Measurements from ENCODE around the gene PFDN2.

DNA sequence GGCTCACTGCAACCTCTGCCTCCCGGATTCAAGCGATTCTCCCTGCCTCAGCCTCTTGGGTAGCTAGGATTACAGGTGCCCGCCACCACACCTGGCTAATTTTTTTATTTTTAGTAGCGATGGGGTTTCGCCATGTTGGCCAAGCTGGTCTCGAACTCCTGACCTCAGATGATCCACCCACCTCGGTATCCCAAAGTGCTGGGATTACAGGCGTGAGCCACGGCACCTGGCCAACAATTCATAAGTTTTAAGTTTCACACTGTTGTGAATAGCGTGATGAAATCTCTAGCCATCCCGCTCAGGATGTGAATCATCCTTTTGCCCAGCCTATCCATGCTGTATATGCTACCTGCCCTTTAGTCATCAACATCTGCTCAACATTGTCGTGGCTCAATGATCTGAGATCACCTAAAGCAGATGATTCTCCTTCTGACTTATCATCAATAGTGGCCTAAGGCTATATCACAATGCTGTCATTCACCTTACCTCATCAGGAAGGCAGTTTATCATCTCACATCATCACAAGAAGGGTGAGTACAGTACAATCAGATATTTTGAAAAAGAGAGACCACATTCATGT lies 2.6 kb downstream of the PFDN2 start:
- TF ChIP-seq EZH2 (optimal IDR thresholded peaks at IDR 0.05; ENCODE audit: low read depth, low read length) (no peak), EZH2phosphoT487 (IDR thresholded peaks at IDR 0.05; ENCODE audit: low read length) (no peak)
- TF ChIP-seq, protein P1, sequence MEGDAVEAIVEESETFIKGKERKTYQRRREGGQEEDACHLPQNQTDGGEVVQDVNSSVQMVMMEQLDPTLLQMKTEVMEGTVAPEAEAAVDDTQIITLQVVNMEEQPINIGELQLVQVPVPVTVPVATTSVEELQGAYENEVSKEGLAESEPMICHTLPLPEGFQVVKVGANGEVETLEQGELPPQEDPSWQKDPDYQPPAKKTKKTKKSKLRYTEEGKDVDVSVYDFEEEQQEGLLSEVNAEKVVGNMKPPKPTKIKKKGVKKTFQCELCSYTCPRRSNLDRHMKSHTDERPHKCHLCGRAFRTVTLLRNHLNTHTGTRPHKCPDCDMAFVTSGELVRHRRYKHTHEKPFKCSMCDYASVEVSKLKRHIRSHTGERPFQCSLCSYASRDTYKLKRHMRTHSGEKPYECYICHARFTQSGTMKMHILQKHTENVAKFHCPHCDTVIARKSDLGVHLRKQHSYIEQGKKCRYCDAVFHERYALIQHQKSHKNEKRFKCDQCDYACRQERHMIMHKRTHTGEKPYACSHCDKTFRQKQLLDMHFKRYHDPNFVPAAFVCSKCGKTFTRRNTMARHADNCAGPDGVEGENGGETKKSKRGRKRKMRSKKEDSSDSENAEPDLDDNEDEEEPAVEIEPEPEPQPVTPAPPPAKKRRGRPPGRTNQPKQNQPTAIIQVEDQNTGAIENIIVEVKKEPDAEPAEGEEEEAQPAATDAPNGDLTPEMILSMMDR (IDR thresholded peaks at IDR 0.05; ENCODE audit: low read length), result no peak

All from MM.1S (cell line).